Esophagus mucosa (tissue), 1 donor: ENCODE measurements around the gene PLA2G4A. TPM values are rescaled to one million over a fixed set of nuclear protein-coding genes. Genes with fewer than 3 reads are reported as not detected.

ENCODE experiments used
- ATAC-seq: fragments of 200-7000 bp; cut with Tn5 transposase; one replicate; pipeline ENCODE4 v1.9.1; 2020
- total RNA-seq: library from RNA; stranded (reverse); gene quantifications from one replicate; pipeline ENCODE4 v1.2.4, GENCODE V29; 2023
- donor health status: DM: yes; HTN: yes; CAD: no.

The PLA2G4A gene
- total RNA-seq, 1 donor from 2014 or later: 8.4 TPM

GRCh38 chr1:187032982-187033692, 204.4 kb downstream of the PLA2G4A start:
- ATAC-seq: peak; percentile 36

GRCh38 chr1:187033693-187034390, 205.1 kb downstream of the PLA2G4A start:
- no peak for ATAC-seq

- ATAC-seq: no peak
Measured at GRCh38 chr1:187034501-187034900, 205.8 kb downstream of the PLA2G4A start.

GRCh38 chr1:187037973-187038553, 209.3 kb downstream of the PLA2G4A start:
- ATAC-seq: no peak

Other genes with a start within 250 kb of the PLA2G4A start
- 0.80 TPM for gene PTGS2, start 148.5 kb upstream of the PLA2G4A start, total RNA-seq